HG02852 (cell line): Measurements from ENCODE around the gene PIP5K1B.

ENCODE experiments used
- ATAC-seq: cut with Tn5 transposase; IDR thresholded peaks from one replicate; pipeline ENCODE4 v1.9.1; 2021; ENCODE audit warnings: mild to moderate bottlenecking, moderate library complexity; ENCODE audit not compliant: unreplicated experiment

PIP5K1B gene

DNA sequence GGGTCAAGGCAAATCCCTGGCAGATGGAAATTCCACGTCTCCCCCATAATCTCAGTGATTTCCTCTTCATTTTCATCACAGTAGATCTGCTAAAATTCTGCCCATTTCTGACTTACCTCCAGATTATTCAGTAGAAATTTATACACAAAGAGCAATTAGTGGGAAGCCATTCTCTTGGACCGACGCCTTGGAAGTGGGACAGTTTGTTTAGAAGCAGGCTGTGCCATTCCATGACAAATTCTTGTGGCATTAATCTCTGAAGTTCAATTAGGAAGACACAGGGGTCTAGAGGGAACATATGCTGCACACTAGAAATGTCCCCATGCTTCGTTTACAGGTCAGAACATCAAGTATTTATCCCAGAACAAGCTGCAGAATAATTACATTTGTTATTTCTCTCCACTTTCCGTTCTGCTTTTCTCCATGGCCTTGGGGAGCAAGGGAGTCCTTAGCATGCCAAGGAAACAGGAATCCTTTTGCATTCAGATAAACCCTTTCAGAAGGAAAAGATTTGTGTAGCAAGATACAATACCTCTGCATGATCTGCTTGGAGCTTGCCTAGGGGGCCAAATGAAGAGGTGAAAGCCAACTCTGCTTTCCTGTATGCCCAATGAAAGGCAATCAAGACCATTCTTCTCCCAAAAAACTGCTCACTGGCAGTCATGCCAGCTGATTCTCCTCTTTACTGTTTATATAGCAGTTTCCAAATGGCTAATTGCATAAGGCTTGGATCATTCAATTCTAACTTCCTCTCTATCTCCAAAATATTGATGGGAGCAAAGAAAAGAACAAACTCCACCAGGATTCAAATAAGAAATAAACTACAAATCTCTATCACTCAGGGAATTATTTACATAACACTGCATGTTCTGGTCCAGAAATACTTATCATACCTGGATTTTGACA lies 311.4 kb downstream of the PIP5K1B start:
- no peak for ATAC-seq

DNA sequence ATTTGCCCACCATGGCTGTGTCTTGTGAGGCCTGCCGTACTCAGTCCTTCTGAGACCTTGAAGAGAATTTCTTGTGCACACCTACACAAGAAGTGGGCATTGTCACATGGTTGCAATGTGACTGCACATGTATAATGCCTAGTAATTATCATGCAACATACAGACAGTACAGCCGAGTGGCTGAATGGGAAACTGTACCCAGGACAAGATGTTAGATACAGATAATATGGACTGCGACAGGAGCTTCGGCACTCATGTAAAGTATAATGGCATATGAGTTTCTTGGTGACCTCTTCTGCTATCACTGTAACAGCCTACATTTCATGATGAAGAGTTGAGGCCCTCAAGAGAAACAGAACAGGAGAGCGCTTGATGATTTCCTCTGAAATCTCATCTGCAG lies 313.7 kb downstream of the PIP5K1B start:
- no peak for ATAC-seq

DNA sequence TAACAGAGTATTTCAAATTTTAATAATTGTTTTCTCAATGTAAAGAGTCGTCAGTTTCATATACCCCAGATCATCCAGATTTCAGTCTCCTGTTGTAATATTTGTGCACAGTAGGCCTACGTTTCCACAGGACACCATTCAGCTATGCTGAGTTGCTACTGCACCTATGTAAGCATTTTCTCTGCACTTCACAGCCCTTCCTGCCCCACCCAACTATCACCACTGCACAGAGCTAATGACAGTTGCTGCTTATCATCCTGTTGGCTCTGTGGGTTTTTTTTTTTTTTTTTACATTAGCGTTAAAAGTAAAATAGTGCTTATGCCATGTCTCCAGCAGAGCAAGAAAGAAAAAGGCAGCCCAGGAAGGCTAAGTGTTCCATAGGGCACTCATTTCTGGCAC lies 314.8 kb downstream of the PIP5K1B start:
- no peak for ATAC-seq

DNA sequence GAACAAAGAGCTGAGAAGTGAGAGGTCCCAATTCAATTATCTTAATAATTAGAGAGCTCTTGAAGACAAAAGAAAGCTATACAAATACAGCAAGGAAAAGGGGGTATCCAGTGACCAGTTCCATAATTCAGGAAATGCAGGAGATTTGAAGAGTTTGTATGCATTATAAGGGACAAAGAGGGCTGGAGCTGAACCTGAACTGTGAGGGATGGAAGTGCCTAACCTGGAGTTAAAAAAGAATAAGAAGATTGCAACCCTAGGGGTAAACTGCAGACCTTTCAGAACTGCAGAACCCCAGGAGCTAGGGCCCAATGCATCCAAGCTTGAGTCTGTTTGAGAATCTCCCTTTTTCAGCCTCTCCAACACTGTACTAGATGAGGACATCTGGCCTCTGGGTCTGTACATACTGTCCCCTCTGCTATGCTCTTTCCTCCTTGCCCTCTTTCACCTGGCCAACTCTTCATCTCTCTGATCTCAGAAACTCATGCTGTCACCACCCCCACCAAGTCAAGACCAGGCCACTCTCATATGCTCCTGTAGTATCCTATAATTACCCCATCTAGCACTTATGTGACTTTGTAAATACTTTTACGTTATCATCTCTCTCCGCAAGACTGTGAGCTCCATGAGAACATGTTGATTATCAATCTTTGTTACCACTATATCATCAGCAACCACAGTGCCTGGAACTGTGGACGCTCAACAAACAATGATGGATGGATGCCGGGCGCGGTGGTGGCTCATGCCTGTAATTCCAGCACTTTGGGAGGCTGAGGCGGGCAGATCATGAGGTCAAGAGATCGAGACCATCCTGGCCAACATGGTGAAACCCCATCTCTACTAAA lies 315.5 kb downstream of the PIP5K1B start:
- ATAC-seq: no peak

DNA sequence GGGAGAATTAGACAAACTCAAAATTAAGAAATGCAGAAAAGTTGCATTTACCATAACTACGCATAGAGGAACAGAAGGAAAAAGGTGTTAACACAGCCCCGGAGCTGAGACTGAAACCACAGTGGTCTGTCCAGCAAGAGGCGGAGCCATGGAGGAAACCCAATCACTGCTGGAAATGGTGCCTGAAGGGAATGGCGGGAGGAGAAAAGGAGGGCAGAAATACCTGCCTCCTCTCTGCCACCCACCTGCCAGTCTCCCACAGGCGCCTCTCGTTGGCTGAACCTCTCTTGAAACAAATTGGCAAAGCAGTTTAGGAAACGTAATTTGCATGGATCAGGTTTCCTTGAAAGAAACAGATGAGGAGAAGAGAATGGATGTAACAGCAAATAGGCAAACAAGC lies 318.6 kb downstream of the PIP5K1B start:
- ATAC-seq: no peak

DNA sequence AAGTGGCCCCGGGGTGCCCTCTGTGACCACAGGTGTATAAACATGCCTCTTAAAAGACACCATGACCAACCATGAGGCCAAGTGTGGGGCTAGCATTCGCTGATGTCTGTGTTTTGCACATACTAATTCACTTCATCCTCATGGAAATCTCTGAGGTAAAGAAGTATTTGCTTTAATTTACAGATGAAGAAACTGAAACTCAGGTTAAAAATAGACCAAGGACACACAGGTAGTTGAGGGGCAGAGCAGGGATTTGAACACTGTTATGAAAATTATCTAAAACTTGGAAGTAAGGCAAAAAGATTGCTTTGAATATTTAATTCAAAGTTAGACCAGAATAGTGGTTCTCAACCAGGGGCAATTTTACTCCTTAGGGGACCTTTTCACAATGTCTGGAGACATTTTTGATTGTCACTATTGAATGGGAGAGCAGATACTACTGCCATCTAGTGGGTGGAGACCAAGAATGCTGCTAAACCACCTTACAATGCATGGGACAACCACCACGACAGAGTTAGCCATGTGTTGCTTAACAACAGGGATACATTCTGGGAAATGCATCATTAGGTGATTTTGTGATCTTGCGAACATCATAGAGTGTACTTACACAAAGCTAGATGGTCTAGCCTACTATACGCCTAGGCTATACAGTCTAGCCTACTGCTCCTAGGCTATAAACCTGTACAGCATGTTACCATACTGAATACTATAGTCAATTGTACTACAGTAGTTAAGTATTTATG lies 322.5 kb downstream of the PIP5K1B start:
- peak; percentile 78 for ATAC-seq

DNA sequence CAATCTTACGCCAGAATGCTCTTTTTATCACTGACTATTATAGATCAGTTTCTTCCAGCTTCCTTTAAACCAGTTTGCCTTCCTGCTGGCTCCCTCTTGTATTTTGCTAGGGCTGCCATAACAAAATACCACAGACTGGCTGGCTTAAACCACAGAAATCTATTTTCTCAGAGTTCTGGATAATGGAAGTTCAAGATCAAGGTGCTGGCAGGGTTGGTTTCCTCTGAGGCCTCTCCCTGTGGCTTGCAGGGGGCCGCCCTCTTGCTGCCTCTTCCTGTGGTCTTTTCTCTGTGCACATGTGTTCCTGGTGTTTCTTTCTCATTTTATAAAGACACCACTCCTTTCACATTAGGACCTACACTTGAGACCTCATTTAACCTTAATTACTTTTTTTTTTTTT lies 323.7 kb downstream of the PIP5K1B start:
- ATAC-seq: no peak

DNA sequence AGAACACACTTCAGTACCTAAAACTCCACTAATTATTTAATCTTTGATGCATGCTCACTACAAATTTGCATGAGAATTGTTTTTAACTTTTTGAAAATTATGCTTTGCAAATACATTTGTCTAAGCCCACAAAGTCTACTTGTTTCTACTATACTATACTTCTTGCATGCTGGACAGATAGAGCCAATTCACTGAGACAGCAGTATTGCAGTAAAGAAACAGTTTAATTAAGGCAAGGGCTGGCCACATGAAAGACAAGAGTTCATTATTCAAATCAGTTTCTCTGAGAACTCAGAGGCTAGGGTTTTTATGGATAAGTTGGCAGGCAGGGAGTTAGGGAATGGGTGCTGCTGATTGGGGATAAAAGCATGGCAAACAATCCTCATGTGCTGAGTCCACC lies 324.5 kb downstream of the PIP5K1B start:
- no peak for ATAC-seq

DNA sequence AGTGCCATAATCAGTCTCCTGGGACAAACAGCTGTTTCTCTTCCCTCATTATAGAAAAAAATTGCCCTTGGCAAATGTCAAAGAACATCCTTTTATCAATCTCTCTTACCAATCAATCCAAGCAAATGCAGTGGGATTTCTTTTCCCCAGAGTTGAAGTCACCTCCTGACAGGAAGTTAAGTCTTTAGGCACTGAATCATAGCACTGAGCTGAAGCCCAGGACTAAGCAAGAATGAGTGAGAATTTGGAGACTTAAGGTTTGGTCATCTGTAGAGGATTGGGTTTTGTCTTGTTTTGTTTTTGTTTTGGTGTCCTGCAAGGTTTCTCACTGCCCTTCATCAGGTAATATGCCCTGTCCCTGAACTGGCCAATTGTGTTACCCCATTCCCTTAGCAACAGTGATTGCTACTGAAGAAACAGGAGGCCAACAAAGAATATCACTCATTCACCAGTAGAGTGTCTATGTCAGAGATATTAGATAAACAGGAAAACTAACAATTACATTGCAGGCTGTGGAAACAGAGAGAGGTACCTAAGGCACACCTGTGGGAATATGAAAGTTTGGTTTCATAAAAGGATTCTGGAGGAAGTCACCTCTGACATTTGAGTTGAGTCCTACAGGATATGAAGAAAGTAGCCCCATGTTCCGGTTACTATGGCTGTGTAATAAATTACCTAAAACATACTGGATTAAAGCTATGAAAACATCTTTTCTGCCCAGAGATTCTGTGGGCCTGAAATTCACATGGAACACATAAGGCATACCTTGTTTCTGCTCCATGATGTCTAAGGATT lies 326.0 kb downstream of the PIP5K1B start:
- ATAC-seq: no peak

DNA sequence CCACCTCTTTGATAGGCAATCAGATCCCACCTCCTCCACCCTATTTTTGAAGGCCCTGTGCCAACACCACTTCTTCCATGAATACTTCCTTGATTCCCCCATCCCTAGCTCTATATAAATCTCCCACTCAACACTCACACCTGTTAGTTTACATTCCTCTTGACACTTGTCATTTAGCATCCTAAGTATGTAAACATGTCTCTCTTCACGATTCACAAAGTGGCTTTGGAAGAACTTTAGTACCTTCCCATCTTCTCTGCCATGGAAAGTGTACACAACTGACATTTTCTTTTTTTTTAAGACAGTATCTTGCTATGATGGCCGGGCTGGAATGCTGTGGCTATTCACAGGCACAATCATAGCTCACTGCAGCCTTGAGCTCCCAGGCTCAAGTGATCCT lies 329.0 kb downstream of the PIP5K1B start:
- ATAC-seq: no peak

DNA sequence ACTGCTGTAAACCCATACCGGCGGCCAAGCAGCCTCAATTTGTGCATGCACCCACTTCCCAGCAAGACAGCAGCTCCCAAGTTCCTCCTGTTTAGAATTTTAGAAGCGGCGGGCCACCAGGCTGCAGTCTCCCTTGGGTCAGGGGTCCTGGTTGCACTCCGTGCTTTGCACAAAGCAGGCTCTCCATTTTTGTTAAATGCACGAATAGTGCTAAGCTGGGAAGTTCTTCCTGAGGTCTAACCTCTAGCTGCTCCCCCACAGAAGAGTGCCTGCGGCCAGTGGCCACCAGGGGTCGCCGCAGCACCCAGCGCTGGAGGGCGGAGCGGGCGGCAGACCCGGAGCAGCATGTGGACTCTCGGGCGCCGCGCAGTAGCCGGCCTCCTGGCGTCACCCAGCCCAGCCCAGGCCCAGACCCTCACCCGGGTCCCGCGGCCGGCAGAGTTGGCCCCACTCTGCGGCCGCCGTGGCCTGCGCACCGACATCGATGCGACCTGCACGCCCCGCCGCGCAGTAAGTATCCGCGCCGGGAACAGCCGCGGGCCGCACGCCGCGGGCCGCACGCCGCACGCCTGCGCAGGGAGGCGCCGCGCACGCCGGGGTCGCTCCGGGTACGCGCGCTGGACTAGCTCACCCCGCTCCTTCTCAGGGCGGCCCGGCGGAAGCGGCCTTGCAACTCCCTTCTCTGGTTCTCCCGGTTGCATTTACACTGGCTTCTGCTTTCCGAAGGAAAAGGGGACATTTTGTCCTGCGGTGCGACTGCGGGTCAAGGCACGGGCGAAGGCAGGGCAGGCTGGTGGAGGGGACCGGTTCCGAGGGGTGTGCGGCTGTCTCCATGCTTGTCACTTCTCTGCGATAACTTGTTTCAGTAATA lies 330.6 kb downstream of the PIP5K1B start, which contains the start of gene FXN:
Gene FXN, plus strand, starts transcription at position 315 of the 871 bp plus-strand sequence. Its CDS starts 31 bp downstream, at position 346.
- peak; percentile 91 for ATAC-seq

DNA sequence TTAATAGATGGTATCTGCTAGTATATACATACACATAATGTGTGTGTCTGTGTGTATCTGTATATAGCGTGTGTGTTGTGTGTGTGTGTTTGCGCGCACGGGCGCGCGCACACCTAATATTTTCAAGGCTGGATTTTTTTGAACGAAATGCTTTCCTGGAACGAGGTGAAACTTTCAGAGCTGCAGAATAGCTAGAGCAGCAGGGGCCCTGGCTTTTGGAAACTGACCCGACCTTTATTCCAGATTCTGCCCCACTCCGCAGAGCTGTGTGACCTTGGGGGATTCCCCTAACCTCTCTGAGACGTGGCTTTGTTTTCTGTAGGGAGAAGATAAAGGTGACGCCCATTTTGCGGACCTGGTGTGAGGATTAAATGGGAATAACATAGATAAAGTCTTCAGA lies 331.3 kb downstream of the PIP5K1B start:
- ATAC-seq: peak; percentile 30

DNA sequence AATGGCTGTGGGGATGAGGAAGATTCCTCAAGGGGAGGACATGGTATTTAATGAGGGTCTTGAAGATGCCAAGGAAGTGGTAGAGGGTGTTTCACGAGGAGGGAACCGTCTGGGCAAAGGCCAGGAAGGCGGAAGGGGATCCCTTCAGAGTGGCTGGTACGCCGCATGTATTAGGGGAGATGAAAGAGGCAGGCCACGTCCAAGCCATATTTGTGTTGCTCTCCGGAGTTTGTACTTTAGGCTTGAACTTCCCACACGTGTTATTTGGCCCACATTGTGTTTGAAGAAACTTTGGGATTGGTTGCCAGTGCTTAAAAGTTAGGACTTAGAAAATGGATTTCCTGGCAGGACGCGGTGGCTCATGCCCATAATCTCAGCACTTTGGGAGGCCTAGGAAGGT lies 331.8 kb downstream of the PIP5K1B start:
- no peak for ATAC-seq

DNA sequence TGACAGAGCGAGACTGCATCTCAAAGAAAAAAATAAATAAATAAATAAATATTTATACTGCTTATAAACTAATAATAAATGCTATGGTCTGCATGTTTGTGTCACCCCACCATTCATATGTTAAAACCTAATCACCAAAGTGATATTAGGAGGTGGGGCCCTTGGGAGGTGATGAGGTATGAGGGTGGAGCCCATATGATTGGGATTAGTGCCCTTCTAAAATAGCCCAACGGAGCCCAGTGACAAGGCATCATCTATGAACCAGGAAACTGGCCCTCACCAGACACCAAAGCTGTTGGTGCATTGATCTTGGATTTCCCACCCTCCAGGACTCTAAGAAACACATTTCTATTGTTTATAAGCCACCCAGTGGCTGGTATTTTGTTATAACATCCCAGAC lies 335.6 kb downstream of the PIP5K1B start:
- ATAC-seq: no peak

DNA sequence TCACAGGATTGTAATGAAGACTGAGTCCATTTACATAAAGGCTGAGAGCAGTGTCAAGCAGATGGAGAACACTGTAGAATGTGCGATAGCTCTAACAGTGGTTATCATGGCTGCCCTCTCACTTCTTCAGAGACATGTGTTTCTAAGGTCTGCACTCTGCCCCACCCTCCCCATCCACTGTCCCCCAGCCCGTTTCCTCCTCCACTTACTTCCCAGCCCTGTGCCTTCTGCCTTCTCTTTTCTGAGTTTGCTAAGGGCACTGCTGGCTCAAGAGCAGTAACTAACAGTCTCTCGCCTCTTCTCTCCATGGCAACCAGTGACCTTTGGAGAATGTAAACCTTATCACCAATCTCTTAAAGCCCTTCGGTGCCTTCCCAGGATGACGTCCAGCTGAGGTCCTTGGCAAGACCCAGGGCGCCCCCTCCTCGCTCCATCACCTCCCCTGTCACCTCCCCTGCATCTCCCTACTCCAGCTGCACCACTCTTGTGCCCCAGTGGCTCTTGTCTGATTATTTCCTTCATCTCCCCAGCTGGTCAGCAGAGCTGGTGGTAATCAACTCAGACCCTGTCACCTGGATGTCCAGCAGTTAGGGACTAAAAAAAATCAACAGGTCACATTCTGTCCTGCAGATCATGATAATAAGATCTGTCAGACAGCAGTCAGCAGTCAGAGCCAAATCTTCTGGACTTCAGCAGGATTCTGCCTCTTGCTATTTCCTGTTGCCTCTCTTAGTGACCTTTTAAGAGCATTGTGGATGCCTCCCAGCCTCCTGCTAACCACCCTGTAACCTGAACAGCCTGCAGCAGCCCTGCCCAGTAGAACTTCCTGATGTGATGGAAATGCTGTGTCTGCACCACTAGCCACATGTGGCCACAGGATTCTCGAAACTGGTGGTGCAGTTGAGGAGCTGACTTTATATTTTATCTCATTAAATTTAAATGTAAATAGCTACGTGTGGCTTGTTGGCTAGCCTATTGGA lies 339.5 kb downstream of the PIP5K1B start:
- no peak for ATAC-seq

DNA sequence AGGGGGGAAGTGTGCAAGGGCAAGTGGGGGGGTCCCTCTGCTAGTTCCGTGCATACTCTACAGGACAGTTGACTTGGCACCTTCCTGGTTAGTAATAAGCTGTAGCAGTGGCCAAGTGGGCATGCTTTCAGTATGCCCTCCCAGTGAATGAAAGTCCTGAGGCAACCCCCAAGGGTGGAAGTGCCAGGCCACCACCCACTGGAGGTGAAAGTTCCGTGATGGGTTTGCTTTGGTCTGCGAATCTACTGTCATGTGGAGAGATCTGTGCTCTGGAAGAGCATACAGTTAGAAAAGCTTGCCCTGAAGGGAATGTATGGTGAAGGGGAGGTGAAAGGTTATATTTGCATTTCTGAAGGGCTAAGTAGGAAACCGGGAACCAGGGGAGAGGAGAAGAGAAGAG lies 340.8 kb downstream of the PIP5K1B start:
- ATAC-seq: no peak

DNA sequence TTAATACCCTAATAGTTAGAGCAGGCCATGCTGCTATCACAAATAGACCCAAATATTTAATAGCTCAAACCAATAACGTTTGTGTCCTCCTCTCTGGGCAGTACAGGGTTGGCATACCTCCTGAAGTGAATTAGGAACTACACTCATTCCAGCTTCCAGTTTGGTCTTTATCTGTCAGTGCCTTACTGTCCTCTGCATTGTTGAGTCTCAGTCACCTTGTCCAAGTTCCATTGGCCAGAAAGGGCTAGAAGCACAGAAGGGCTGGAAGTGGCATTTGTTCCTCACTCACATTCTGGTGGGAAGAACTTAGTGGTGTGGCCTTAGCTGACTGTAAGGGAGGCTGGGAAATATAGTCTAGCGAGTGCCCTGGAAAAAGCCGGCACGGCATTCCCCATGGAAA lies 341.7 kb downstream of the PIP5K1B start:
- no peak for ATAC-seq

DNA sequence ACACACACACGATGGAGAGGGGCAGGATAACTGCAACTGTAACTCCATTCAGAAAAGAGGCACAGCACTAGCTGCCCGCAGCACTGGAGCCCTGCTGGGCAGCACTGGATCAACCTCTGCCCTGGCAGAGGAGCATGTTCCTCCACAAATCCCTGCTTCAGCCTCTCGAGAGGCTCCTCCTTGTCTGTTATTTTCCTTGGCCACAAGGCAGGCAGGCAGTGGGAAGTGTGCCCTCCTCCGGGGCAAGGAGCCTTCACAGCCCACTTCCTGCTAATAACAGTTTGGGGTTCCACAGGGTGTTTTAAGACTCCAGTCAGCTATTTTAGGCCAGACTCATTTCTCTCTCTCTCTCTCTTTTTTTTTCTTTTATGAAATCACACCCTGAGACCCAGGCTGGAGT lies 342.3 kb downstream of the PIP5K1B start:
- no peak for ATAC-seq
